OCI-LY1 (cell line): ENCODE measurements around the gene GPR17.

Experiments used
- CTCF ChIP-seq: fragments of 200-600 bp; sonication (generic), shearing (Covaris generic); IDR thresholded peaks from 2 replicates; pipeline ENCODE4 v1.5.1; 2017; ENCODE audit warnings: mild to moderate bottlenecking, antibody characterized with exemption, low read length, moderate library complexity, mixed read lengths
- EZH2 ChIP-seq: fragments of 200-600 bp; sonication (generic), shearing (Covaris generic); IDR thresholded peaks from 2 replicates; pipeline ENCODE4 v1.8.0; 2017; ENCODE audit warnings: borderline replicate concordance, mixed run types, mild to moderate bottlenecking, antibody characterized with exemption, low read length, moderate library complexity, mixed read lengths

- TF ChIP-seq CTCF (no peak), EZH2 (no peak)
Measured at GRCh38 chr2:127610561-127610960, 35.4 kb upstream of the GPR17 start.
